Fibroblast of pulmonary artery (primary cell): ENCODE data around the gene ZNF407.

ENCODE experiments used
- DNase-seq: peaks from one replicate; pipeline ENCODE4 v3.0.0-alpha.2; 2010; ENCODE audit warnings: low read depth
- H3K4me3 ChIP-seq: replicated peaks from 2 replicates; pipeline ENCODE4 v1.5.1; 2011; ENCODE audit warnings: low read depth, mild to moderate bottlenecking, control low read depth, low read length, moderate library complexity
- CTCF ChIP-seq: IDR thresholded peaks from 2 replicates; pipeline ENCODE4 v1.5.1; 2011; ENCODE audit warnings: mild to moderate bottlenecking, control low read depth, low read length, inconsistent platforms; ENCODE audit errors: missing control alignments

ZNF407 gene

GRCh38 chr18:74896390-74896991 lies 298.8 kb downstream of the ZNF407 start:
- no peak overlapping the region for H3K4me3 ChIP-seq
- DNase-seq: peak; percentile 8
- TF ChIP-seq CTCF: no peak

- no peak for TF ChIP-seq CTCF
- DNase-seq: peak; percentile 42
Measured at GRCh38 chr18:74897971-74898657, 300.4 kb downstream of the ZNF407 start.

GRCh38 chr18:74898965-74899364 lies 301.3 kb downstream of the ZNF407 start:
- DNase-seq: peak; percentile 40
- no peak overlapping the region for H3K4me3 ChIP-seq
- TF ChIP-seq CTCF: no peak

More at GRCh38 chr18:74897971-74898657, 300.4 kb downstream of the ZNF407 start:
- no peak overlapping the region for H3K4me3 ChIP-seq

- no peak for TF ChIP-seq CTCF
- peak; percentile 15 for DNase-seq
- no peak overlapping the region for H3K4me3 ChIP-seq
Measured at GRCh38 chr18:74899554-74899953, 301.9 kb downstream of the ZNF407 start.

- peak; percentile 26 for DNase-seq
- no peak for TF ChIP-seq CTCF
- no peak overlapping the region for H3K4me3 ChIP-seq
Measured at GRCh38 chr18:74901362-74902146, 303.9 kb downstream of the ZNF407 start.

- TF ChIP-seq CTCF: no peak
- no peak overlapping the region for H3K4me3 ChIP-seq
- no peak for DNase-seq
Measured at GRCh38 chr18:74902147-74902455, 304.4 kb downstream of the ZNF407 start.
